Measurements from ENCODE around the gene RRAGC.
"Not testable (repeated sequence)": the region's sequence is repeated elsewhere in the genome, so short reads cannot be mapped to it uniquely, and the experiment has no call there.

The RRAGC gene

GRCh38 chr1:38814984-38815464 lies 44.5 kb downstream of the RRAGC start:
- no peak for DNase-seq

- no peak for DNase-seq
These were observed 45.1 kb downstream of the RRAGC start for GRCh38 chr1:38814444-38814983.

GRCh38 chr1:38812981-38813380 lies 46.6 kb downstream of the RRAGC start:
- DNase-seq, result no peak

- not testable (repeated sequence) for DNase-seq
These were observed 48.1 kb downstream of the RRAGC start for GRCh38 chr1:38811466-38811865.

- no peak for DNase-seq
These were observed 53.5 kb downstream of the RRAGC start for GRCh38 chr1:38806090-38806489.

- DNase-seq, result no peak
These were observed 54.5 kb downstream of the RRAGC start for GRCh38 chr1:38805036-38805435.

GRCh38 chr1:38804062-38804886 lies 55.3 kb downstream of the RRAGC start:
- peak in 1 of 3 donors; percentile 33 for DNase-seq

GRCh38 chr1:38803647-38804046 lies 55.9 kb downstream of the RRAGC start:
- DNase-seq, result no peak

- no peak for DNase-seq
These were observed 58.6 kb downstream of the RRAGC start for GRCh38 chr1:38800720-38801671.

GRCh38 chr1:38793299-38793698 lies 66.3 kb downstream of the RRAGC start:
- no peak for DNase-seq

- no peak for DNase-seq
These were observed 67.7 kb downstream of the RRAGC start for GRCh38 chr1:38791892-38792291.

- no peak for DNase-seq
These were observed 68.4 kb downstream of the RRAGC start for GRCh38 chr1:38791164-38791515.

GRCh38 chr1:38790422-38791163 lies 69.0 kb downstream of the RRAGC start:
- DNase-seq, result no peak

GRCh38 chr1:38789498-38790169 lies 69.9 kb downstream of the RRAGC start:
- DNase-seq, result no peak

- DNase-seq, result no peak
These were observed 70.9 kb downstream of the RRAGC start for GRCh38 chr1:38788341-38789336.
